T1000 (cell line): ENCODE data around the gene CD93.

ENCODE experiments used
- DNase-seq: peaks from one replicate; lab custom pipeline; 2025; ENCODE audit warnings: mixed read lengths; lab: John Stamatoyannopoulos, UW

CD93 gene

DNA sequence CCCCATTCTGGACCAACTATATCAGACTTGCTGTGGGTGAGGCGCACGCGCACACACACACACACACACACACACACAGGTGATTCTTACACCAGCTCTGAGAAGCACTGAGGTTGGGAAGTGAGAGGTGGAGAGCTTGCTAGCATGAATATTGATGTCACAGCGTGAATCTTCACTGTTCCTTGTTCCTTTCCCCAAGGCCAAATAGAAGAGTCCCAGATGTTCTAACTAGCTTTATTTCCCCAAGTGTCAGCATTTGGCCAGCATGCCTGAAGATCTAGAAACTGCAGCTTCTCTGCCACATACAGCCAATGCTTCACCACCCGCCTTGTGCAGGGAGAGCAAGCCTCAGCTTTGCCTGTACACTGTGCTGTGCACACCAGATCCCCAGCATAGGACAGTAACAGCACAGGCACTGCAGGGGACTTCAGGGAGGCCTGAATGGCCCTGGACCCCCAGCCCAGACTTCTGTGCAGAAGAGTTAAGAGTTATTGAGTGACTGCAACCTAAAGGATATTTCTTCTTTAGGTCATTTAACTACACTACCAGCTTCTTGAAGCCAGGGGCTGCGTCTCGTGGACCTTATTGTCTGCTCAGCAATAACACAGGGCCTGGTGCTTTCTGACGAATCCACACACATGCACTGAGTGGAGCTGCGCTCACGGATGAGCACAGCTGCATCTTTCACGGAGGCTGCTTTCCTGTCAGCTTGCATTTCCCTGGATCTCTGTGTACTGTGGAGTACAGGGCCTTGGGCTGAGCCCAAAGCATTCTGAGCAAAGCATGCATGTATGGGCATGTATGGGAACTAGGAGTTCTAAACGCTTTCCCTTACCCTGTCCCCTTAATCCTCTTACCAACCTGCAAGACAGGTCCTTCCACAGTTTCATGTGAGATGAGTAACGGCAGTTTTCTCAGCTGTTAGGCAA lies 13.9 kb upstream of the CD93 start:
- DNase-seq: no peak

DNA sequence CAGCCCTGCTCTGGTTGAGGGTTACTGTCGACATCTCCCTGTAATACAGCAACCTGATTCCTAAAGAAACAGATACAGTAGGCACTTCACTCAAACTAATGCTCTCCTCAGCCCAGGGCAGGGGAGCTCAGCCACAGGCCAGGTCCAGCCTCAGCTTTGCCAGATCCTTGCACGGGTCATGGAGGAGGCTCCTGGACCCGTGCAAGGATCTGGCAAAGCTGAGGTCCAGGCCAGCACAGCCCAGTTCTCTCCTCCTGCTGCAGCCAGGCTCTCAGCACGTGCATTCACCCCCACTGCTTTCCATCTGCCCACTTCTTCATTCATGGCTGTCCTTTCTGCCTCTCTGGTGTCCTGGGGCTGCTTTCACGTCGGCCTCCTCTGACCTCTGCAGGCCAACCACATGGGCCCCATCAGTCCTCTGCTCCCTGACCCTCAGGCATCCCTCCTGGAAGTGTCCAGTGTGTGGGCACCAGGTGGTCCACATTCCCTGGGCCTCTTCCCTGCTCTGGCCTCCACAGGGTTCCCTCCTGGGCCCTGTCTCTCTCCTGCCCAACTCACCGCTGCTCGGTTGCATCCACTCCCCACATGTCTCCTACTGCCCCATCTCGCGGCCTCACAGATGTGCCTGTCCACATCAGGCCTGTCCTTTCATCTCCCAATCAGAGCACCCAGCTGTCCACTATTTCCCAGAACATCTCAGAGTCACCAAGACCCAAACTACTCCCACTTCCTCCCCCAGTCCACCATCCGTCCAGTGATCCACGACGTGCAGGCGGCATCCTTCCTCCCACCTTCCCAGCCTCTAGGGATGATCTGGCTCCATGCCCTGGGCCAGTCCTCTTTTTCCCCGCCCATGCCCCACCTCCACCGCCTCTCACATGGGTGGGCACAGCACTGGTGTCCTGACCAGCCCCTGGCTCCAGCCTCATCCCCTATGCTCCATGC lies 11.8 kb upstream of the CD93 start:
- no peak for DNase-seq

DNA sequence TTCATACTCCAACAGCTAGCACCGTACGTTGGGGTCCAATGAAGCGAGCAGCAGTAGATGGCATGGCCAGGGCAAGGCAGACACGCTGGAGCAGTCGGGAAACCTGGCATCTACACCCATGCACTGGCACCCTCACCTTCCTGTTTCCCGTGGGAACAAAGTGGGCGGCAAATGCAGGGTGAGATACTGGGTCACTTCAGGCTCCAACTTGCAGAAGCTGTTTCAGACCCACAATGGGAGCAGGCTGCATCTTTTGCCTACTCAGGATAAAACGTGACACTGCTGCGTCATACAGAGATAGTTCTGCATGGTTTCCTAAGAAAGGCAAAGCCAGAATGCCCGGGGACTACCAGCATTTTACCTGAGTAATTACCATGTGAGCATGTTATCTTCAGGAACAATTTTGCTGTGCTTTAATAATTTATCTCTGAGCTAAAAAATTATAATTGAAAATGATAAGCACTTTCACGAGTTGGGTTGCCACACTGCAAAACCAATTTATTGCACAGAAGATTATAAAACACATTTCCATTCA lies 10.9 kb upstream of the CD93 start:
- DNase-seq: no peak

DNA sequence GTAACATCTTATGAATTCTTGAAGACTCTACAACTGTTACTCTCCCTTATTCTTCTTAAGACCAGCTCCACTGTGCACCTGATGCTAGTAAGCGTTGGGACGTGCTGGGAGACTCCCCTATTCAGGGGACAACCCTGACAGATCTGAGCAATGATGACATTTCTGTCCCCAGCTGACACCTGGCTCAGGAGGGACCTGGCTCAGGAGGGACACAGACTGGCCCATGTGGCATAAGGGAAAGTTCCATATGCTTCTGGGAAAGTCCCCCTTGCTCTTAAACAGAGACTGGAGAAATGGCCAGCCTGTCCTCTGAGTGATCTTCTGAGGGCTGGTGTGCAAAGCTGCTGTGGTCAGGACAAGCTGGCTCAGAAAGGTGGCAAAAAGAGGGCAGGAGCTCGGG lies 10.0 kb upstream of the CD93 start:
- no peak for DNase-seq

DNA sequence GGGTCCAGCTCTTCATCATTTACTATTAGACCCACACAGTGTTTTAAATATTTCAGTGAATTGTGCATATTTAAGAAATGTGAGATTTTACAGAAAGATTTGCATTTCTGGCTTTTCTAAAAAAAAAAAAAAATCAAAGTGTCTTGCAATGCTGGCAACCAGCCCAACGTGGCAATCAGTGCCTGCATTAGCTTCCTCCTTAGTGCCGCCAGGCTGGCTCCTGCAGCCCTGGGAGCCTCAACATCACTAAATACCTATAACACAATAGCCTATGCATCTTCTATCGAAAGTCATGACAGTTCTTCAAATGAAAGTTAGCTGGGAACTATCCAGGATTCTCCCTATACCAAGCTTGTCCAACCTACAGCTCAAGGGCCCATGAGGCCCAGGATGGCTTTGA lies 9.4 kb upstream of the CD93 start:
- no peak for DNase-seq

DNA sequence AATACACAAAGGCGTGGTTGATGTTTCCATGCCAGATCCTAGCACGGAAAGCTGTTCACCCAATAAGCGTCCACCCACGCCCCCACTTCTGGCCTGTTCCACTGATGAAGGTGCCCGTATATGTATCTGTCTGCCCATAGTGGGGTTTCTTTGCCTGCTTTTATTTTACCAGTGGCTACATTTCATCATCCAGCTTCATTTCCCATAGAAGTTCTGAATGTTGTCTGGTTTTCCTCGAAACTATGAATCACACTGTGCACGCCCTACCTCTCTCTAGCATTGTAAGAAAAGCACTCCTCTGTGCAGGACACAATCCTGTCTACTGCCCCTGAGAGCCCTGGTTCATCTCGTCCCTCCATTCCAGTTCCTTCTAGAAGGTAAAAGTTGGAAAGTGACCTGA lies 8.8 kb upstream of the CD93 start:
- DNase-seq: no peak

DNA sequence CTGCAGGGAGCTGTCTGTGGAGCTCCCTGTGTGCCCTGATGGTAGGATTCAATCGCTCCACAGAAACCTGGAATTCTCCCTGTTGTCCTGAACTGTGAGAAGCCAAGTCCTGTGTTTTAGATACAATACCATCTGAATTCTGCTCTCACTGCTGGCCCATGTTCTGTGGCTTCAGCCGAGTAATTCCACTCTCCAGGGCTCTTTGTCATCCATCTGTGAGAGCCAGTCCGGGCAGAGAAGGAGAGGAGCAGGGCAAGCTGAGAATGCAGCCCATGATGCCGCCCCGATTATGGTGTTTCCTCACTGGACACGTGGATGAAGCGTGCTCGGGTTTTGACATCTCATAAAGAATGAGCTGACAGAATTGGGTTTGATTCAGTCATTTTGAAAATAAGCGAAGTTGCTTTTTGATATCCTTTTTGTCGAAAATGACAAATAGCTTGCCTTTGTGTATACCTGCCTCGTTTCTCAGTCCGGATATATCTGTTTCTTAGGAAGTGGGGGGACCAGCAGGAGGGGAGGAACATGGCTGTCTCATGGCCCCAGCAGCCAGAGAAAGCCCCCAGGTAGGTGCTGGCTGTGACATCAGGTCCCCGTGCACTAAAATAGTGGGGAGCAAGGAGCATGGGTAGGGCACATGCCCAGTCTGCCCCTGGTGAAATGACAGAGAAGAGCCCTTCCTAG lies 8.2 kb upstream of the CD93 start:
- DNase-seq: no peak

DNA sequence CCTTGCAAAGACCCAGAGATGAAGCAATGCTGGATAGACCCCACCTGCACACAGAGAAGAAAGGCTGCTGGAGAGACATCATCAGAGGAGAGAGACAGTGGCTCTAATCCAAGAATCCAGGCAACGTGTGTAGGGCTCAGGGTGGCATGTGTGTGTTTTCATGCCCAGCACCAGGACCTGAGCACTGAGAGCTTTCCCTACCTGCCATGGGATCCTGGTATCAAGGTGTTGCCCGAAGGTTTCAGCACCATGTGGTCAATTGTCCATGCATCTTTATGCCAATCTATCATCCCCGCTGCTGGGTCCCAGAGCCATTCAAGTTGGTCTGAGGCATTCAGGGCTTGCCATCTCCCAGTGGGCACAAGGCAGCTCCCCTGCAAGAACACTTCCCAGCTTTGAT lies 7.5 kb upstream of the CD93 start:
- no peak for DNase-seq

DNA sequence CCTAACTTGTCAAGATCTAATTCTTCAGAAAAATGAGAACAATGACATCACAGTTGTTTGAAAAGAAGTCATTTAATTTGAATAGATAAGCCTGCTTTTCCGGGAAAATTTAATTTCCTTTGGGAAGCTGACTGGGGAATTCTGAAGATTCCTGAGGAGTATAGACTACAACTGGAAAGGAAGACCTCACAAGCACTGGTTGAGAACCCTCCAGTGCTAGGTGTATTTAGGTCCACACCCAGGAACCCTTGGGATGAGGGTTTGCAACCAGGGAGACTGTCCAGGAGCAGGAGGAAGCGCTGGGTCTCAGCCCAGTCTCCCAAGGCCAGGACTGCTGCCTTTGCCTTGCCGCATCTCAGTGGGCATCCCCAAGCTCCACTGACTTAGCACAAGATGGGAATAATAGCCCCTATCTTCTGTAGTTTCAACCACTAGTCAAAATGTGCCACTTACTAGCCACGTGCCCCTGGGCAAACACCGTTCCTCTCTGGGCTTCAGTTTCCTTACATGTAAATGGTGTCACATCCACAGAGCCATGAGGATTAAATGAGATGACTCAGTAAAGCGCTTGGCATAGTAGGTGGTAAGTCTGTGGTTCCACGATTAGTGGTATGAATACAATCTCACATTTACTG lies 6.9 kb upstream of the CD93 start:
- no peak for DNase-seq

DNA sequence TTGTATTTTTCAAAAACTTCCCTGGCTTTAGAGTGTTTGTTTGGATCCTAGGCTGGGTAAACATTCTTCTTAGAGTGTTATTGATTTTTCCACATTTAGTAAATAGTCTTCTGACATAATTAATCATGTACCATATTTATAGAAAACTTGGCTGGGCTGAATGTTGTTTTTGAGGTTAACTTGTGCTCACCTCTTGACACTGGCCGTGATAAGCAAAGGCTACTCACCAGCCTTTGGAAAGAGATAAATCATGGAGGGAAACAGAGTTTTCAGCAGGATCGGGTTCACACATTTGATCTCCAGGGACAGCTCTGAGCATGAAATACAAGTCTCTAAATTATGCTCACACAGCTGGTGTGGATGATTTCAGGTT lies 6.2 kb upstream of the CD93 start:
- no peak for DNase-seq

DNA sequence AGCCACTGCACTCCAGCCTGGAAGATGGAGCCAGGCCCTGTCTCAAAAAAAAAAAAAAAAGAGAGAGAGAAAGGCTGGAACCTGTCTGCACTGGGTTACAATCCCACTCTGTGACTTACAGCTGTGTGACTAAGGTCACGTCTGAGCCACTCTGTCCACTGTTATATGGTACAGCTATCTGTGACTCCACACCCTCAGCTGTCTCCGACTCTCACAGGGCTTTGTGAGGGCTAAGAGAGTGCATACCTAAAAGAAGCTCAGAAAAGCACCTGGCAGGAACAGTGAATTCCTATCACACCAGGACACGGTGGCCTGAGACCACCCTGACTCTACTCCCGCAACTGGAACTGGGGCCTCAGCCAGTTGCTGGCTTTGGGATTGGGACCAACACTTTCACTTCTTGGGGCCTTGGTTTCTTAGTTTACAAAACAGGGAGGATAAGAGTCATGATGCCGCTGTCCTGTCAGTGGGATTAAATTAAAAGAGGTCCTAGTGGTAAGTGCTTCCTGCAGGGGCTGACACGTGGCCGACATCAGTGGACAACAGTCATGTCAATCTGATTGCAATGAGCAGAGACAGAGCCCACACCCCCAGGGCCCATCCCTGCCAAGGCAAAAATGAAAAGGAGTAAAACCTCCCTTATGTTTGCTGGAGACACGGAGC lies 5.7 kb upstream of the CD93 start:
- no peak for DNase-seq

DNA sequence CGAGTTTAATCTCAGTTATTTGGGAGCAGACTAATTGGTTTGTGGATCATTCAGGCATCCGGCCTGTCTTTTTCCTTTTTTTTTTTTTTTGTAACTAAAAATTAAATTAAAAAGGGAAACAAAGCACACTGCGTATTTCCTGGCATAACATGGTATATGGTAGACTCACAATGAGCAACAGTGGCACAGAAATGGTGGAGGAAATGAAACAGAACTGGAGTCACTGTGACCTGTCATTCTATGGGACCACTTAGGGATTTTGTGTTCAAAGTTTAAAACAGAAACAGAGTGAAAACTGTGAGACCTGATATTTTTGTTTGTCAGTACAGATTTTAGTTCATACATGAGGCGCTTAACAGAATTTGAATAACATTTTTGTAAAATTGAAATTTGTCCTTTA lies 4.8 kb upstream of the CD93 start:
- DNase-seq: no peak

DNA sequence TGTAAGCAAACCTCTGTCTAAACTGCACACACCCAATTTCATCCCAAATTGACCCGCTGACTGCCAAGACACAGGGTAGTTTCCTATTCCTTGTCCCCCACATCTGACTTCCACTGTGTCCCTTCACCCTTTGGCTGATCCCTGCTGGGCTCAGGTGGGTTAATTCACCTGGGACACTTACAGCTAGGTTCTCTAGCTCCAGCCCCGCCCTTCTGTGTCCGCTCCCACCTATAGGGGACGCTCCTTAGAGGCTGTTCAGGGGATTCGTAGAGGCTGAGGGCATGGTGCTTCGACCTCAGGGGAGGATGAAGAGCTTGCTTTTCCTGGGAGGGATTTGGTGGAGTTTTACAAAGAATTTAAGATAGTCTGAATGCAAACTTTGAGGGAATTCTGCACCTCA lies 4.0 kb upstream of the CD93 start:
- no peak for DNase-seq

DNA sequence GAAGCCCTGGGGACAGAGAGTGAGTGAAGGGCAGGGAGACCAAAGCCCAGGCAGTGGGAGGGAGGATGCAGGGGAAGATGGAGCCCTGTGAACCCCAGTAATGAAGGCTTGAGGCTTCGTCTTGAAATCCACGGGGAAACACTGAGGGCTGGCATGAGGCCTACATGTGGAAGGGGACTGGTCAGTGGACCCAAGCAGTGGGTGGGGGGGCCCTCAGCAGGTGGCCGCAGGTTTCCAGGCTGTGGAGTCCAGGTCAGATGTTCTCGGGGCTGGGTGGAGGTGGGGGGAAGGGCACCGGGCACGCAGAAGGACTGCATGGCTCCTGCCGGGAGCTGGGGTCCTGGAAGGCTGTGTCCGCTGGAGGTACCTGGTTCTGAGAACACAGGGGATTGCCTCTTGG lies 2.7 kb upstream of the CD93 start:
- no peak for DNase-seq

DNA sequence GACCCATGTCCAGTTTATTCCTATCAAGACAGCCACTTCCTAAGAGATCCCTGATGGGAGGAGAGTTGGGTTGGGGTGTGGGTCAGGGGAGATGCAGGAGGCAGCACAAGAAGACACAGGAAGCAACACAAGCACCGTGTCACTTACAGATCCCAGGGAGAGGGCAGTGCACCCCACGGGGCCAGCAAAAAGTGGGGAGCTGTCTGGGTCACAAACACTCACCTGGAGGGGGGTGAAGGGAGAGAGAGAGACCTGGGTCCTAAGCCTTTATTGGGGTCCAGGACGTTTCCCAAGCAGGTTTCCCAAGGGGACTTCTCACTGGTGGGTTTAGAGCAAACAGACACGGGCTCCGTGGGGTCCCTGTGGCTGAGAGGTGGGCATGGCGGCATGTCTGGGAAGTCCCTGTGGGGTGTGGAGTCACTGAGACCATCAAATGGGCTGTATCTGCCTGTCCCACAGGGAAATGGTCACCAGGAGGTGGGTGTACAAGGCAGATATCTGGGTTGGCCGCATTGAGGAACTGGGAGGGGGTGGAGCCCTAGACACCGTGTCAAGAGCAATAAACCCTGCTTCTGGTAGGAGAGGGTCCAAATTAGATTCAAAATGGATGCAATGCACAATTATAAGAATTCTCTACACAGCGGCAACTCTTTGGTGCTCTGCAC lies 1.6 kb upstream of the CD93 start:
- DNase-seq: no peak

DNA sequence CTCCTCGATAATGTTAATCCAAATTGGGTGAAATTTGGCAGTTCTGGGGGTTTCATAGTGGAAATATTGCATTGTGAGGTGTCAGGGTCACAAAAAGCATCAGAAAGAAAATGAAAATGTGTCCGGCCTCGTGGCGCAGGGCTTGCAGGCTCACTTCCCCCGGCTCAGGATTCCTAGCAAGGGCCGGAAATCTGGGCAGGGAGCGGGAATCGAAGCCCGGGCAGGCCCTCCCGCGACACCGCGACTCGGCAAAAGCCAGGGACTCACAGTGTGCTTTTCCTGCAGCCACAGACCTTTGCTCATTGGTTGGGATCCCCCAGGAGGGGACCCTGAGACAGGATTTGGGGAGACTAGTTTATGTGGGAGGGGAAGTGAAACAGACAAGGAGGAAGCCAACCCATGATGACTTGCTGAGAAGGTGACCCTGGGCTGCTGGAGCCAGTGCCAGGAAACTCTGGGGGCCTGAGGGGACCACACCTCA lies 847 bp upstream of the CD93 start:
- DNase-seq: no peak

DNA sequence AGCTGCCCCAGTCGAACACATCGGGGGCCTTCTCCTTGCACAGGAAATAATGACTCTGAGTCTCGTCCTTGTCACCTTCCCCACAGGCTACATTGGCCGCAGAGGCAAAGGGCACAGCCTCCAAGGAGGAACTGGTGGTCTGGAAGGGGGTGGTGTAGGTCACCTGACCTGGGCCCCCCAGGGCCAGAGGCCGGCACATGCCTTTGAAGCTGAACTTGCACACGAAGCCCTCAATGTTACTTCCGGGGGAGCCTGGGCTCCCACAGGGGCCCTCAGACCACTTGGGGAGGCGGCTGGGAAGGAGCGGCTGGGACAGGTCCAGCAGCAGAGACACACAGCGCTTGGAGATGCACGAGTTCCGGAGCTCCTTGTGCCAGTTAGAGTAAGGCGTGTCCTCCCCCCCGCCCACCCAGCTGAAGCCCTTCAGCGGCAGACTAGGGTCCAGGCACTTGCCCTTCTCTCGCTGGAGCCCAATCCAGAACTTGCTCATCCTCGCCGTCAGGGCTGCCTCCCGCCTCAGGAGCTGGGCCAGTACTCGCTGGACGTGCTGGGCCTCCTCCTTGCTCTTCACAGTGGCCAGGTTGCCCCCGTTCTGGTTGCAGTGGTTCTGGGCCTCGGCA lies 578 bp downstream of the CD93 start:
- no peak for DNase-seq

DNA sequence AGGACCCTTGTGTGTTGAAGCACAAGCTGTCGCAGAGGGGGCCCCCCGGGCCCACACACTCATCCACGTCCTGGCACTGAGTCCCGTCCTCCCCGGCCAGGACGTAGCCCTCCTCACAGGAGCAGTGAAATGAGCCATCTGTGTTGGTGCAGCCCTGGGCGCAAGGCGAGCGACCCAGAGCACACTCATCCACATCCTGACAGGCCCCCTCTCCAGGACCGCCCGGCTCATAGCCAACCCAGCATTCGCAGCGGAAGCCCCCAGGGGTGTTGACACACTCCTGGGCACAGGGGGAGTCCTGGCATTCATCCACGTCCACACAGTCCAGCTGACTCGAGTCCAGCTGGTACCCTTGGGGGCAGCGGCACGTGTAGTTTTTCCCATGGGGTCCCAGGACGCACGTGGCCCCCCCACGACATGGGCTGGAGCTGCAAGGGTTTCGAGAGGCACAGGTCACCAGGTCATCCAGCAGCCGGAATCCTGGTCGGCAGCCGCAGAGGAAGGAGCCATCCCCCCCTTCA lies 1.2 kb downstream of the CD93 start:
- DNase-seq: no peak

DNA sequence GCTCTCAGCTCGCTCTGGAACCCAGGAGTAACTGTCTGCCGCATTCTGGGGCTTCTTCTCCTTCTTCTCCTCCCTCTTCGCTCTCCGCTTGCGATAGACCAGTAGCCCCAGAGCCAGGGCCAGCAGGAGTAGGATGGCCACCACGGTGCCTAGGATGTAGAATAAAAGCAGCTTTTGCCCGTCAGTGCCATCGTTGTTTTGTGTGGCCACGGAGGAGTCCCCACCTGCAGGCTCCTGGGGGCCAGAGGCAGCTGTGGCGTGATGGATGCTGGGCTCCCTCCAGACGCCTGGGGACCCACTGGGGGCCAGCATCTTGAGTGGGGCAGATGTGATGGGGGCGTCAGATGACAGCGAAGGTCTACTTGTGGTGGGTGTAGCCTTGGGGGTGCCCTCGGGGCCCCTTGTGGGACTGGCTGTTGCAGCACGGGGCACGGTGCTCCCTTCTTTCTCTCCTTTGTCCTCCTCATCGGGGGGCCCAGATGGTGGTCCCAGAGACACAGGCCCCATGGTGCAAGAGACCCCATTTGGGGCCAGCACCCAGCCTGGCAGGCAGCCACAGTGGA lies 1.8 kb downstream of the CD93 start:
- DNase-seq: no peak
